ENCODE data around the gene RABEP1.

RABEP1 gene

GRCh38 chr17:5282642-5283217 is 646 bp downstream of the RABEP1 start:
- peak; percentile 59 for DNase-seq

- no peak for DNase-seq
These were observed 1.7 kb downstream of the RABEP1 start for GRCh38 chr17:5283571-5284315.

DNA sequence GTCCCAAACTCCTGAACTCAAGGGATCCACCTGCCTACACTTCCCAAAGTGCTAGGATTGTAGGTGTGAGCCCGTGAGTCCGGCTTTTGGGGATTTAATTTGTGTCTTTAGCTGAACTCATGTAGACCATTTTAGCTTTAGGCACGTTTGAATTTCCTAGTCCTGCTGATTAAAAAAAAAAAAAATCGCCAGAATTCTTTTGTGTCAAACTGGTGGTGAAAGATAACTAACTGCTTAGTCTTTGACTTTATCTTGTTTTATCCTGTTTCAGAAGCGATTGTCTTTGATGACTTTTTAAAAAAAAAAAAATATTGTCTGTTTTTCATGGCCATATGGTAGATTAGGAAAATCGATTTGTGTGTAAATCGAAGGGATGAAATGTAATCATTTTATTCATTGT is 2.6 kb downstream of the RABEP1 start:
- DNase-seq = no peak

DNA sequence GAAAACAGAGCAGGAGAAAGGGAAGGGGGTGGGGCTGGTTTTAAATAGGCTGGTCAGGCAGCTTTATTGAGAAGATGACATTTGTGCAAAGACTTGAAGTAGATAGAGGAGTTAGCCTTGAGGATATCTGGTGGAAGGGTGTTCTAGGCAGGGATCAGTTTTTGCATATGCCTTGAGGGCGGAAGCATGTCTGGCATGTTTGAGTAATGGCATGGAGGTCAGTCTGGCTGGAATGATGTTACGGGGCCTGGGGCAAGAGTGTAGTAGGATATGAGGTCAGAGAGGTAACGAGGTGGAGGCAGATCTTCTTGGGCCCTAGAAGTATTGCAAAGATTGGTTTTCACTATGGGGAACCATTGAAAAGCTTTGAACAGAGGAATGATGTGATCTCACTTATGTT is 4.8 kb downstream of the RABEP1 start:
- DNase-seq = no peak

- DNase-seq = no peak
These were observed 9.7 kb downstream of the RABEP1 start for GRCh38 chr17:5291683-5292350.

DNA sequence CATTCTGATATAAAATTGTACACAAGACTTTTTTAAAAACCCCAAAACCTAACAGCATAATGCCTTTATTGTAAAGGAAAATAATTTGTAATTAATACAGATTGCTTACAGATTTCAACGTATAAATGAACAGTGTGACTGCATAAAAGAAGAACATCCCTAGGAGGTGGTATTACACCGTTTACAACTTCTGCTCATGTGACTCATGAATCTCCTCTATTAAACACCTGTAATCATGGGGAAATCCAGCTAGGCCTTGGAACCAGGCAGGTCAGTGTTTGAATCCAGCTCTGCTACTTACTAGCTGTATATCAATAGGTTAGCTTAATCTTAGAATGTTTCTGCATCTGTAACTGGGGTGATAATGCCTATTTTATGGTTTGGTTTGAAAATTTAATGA is 15.2 kb downstream of the RABEP1 start:
- DNase-seq = no peak

- no peak for DNase-seq
These were observed 17.3 kb downstream of the RABEP1 start for GRCh38 chr17:5299383-5299782.

DNA sequence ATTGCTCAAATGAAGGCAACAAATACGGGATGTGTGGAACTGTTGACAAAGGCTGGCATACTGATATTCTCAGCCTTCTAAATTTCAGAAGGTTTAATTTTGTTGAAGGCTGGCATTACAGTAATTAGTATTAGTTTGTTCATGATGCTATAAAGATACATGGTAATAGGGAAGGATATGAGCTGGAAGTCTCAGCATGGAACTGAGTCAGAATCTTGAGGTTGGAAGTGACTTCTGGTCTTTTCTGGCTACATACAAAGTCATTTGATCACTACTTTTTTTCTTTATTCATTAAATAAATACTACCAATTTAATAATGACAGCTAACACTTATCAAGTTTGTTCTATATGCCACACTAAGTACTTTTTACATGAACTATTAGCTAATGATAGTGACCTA is 22.6 kb downstream of the RABEP1 start:
- no peak for DNase-seq

- no peak for DNase-seq
These were observed 27.8 kb downstream of the RABEP1 start for GRCh38 chr17:5309851-5310250.

- no peak for DNase-seq
These were observed 43.8 kb downstream of the RABEP1 start for GRCh38 chr17:5325851-5326250.

DNA sequence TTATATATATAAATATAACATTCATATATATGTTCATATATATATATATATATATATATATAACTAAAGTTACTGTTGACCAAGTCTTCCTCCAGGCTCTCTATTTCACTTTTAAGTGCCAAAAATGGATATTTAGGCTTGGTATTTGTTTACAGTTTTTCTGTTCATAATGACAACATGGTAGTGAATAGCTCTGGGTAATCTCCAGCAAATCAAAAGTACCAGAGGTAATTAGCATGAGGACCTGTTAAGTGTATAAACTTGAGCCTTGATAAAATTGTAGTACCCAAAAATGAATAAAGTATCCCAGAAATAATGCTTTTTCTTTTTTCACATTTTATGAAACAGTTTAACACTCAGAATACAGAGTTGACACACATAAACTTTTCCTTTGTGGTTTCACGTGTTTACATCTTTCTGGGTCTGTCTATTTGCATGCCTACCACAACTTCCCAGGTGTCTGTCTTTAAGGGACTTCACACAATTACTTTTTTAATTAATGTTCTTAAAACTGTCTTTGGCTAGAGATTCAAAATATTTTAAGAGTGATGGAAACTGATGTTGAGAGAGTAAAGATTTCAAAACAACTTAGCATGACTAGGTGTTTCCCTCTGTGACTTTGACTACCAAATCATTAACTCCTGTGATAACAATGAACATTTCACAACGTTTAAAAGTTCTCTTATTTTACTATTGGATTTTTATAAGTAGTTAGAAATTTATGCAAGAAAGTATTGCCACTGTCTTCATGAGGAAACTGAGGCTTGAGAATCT is 47.9 kb downstream of the RABEP1 start:
- no peak for DNase-seq

DNA sequence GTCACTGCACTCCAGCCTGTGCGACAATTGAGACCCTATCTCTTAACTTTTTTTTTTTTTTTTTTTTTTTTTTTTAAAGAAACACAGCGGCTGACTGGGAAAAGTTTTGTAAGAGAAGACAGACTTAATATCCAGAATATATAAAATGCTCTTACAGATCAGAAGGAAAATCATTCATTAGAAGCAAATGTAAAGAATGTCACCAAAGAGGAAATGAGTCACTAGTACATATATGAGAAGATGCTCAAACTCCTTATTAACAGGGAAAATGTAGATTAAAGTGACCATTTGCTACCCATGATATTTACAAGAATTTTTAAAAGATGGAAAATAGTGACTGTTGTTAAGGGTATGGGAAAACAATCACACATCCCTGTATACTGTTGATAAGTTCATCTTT is 48.9 kb downstream of the RABEP1 start:
- no peak for DNase-seq

- DNase-seq = no peak
These were observed 49.4 kb downstream of the RABEP1 start for GRCh38 chr17:5331506-5331905.

- no peak for DNase-seq
These were observed 62.8 kb downstream of the RABEP1 start for GRCh38 chr17:5344914-5345313.

- DNase-seq = no peak
These were observed 70.7 kb downstream of the RABEP1 start for GRCh38 chr17:5352681-5353289.

GRCh38 chr17:5354310-5354709 is 72.2 kb downstream of the RABEP1 start:
- DNase-seq = no peak

DNA sequence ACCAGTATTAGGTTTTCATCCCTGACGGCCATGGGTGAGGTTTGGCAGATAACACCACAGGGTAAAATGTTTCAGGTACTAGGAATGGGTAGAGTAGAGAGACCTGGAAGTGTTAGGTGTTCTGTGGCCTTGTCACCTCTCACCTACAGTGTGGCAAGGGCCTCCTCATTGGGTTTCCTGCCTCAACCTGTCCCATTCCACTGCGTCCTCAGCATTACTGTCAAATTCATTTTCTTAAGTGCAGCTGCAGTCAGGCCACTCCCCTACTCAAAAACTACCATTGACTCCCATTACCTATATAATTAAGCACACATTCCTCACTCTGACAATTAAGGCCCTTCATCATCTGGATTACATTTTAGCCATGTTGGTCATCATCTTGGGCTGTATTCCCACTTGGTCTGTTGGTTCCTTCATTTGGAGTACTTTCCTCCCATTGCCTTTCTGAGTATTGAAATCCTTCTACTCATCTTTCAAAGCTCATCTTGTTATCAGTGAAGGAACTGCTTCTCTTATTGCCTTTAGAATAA is 72.9 kb downstream of the RABEP1 start:
- no peak for DNase-seq

- DNase-seq = no peak
These were observed 73.5 kb downstream of the RABEP1 start for GRCh38 chr17:5355421-5356129.

GRCh38 chr17:5361426-5361825 is 79.3 kb downstream of the RABEP1 start:
- no peak for DNase-seq

DNA sequence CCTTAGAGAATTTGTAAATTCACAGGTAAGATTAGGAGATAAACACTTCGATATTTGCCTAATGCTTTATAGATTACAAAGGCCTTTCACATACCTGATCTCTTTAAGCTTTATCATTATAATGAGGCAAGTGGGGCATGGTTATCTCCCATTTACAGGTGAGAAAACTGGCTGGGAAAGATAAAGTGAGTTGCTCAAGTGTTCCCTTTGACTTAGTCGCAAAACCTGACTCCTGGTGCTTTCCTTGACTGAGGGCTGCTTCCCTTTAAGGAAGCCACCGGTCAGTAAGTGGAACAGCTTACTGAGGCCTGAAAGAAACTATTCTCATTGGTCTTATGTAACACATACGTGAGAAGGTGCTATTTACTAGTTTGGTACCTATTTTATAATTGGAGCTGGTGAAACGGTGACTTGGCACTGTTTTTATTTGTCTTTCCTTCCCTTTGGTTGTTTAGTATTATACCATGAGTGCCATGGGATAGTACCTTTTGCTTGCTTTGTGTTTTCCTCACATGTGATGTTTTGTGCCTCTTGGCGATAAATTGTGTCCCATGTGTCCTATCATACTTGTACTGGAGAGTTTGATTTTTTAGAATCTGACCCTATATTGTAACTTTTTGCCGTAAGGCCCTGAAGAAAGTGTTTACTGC is 80.2 kb downstream of the RABEP1 start:
- DNase-seq = no peak

DNA sequence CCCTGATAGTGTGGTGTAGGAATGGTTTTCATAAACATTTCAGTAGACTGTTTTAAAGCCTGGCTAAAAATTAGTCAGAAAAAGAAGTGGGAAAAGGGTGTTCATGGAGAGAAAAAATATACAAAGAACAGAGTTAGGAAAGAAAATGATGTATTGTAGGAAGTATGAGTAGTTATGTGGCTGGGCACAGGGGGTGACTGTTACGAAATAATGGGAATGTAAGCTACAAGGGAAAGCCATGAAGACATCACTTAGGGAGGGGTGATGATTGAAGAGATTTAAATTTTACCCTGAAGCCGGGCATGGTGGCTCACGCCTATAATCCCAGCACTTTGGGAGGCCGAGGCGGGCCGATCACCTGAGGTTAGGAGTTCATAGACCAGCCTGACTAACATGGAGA is 82.1 kb downstream of the RABEP1 start:
- no peak for DNase-seq

DNA sequence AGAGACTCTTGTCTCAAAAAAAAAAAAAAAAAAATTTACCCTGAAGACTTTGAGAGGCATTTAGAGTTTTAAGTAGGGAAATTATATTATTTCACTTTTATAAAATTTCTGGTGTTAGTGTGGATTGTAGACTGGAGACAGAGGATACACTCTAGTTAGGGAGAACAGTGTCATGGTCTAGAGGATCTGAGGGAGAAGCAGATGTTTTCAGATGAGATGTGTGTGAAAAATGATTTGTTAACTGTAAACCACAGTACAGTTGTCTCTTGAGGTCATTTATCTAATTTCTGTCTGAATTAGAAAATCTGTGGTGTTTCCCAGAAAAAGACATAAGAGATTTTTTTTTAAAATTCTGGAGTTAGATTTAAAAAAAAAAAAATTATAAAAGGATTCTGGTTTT is 82.6 kb downstream of the RABEP1 start:
- no peak for DNase-seq

Data from activated CD4-positive, alpha-beta T cell treated with anti-CD3 and anti-CD28 coated beads for 48 hours (primary cell).